Left colon (tissue), 2 donors: Measurements from ENCODE around the gene AHCYL2. TPM values are rescaled to one million over a fixed set of nuclear protein-coding genes. Genes with fewer than 3 reads are reported as not detected.
A peak's percentile ranks its signal among the peaks of the same experiment; 100 is the strongest.
"Not testable (repeated sequence)": the region's sequence is repeated elsewhere in the genome, so short reads cannot be mapped to it uniquely, and the experiment has no call there.

Experiments
- ATAC-seq: fragments of 200-7000 bp; cut with Tn5 transposase; one replicate; pipeline ENCODE4 v1.9.1; 2020; ENCODE audit warnings: mild to moderate bottlenecking, moderate library complexity
- DNase-seq, 2 donors: peaks; one replicate each; pipeline ENCODE4 v3.0.0-alpha.2; 2020
- intact Hi-C, 2 donors: fragments of 100-400 bp; cut with DNase I in 1 of 2; cut with micrococcal nuclease in 1 of 2; formaldehyde crosslinking; loops; one replicate each; pipeline versions ENCODE4 v1.11.2 to v1.14.0; 2022; cut with DNase I, micrococcal nuclease
- total RNA-seq, 2 donors: library from RNA; stranded (reverse); fragmentation: NEBNext Ultra II Directional; extraction: Animal tissue kit (Norgen Biotek cat#: 25700); gene quantifications; one replicate each; pipeline ENCODE4 v1.2.1, GENCODE V29; 2021
- donor health status: DM: no; HTN: no; CAD: no.
- donor health status: DM: yes; HTN: yes; CAD: no.

Gene AHCYL2
- total RNA-seq, 2 donors from 2014 or later = 482 to 555 TPM

- no peak for ATAC-seq
Observed at GRCh38 chr7:129452589-129453231, 227.9 kb downstream of the AHCYL2 start.

GRCh38 chr7:129453510-129454248 lies 228.8 kb downstream of the AHCYL2 start:
- intact Hi-C loops = no loop called here
- ATAC-seq (no peak), DNase-seq (no peak)

More at GRCh38 chr7:129452589-129453231, 227.9 kb downstream of the AHCYL2 start:
- intact Hi-C loops = no loop called here
- no peak for DNase-seq

GRCh38 chr7:129454249-129454551 lies 229.4 kb downstream of the AHCYL2 start:
- intact Hi-C loops = no loop called here
- DNase-seq (no peak), ATAC-seq (no peak)

GRCh38 chr7:129456421-129456820 lies 231.6 kb downstream of the AHCYL2 start:
- intact Hi-C loops = no loop called here
- DNase-seq = no peak
- no peak for ATAC-seq

GRCh38 chr7:129457101-129457500 lies 232.3 kb downstream of the AHCYL2 start:
- intact Hi-C loops = no loop called here
- no peak for DNase-seq
- ATAC-seq = peak; percentile 73

- ATAC-seq = no peak
- no peak for DNase-seq
- intact Hi-C loops = no loop called here
Observed at GRCh38 chr7:129458171-129458570, 233.3 kb downstream of the AHCYL2 start.

GRCh38 chr7:129461809-129462208 lies 237.0 kb downstream of the AHCYL2 start:
- intact Hi-C loops = no loop called here
- no peak for DNase-seq
- no peak for ATAC-seq

- no peak for ATAC-seq
Observed at GRCh38 chr7:129462420-129462819, 237.6 kb downstream of the AHCYL2 start.

GRCh38 chr7:129464194-129464593 lies 239.4 kb downstream of the AHCYL2 start:
- no peak for DNase-seq
- intact Hi-C loops = no loop called here
- no peak for ATAC-seq

More at GRCh38 chr7:129462420-129462819, 237.6 kb downstream of the AHCYL2 start:
- DNase-seq = no peak
- intact Hi-C loops = no loop called here

- intact Hi-C loops = no loop called here
- no peak for ATAC-seq
- no peak for DNase-seq
Observed at GRCh38 chr7:129465080-129465479, 240.2 kb downstream of the AHCYL2 start.

- ATAC-seq (no peak), DNase-seq (no peak)
- intact Hi-C loops = no loop called here
Observed at GRCh38 chr7:129466796-129467195, 242.0 kb downstream of the AHCYL2 start.

GRCh38 chr7:129468087-129468486 lies 243.3 kb downstream of the AHCYL2 start:
- DNase-seq = no peak
- no peak for ATAC-seq
- intact Hi-C loops = no loop called here

GRCh38 chr7:129468547-129468946 lies 243.7 kb downstream of the AHCYL2 start:
- ATAC-seq (no peak), DNase-seq (no peak)
- intact Hi-C loops = no loop called here

- DNase-seq = no peak
- no peak for ATAC-seq
- intact Hi-C loops = loop anchor here in 1 of 2 donors (5.0 kb wide), 1 partner anchor 103 kb away; no protein-coding TSS in a partner anchor
Observed at GRCh38 chr7:129469930-129470329, 245.1 kb downstream of the AHCYL2 start.

- ATAC-seq (no peak), DNase-seq (no peak)
- intact Hi-C loops = loop anchor here in 1 of 2 donors (5.0 kb wide), 1 partner anchor 103 kb away; no protein-coding TSS in a partner anchor
Observed at GRCh38 chr7:129470411-129470810, 245.6 kb downstream of the AHCYL2 start.

GRCh38 chr7:129471402-129471827 lies 246.6 kb downstream of the AHCYL2 start:
- ATAC-seq (no peak), DNase-seq (no peak)
- intact Hi-C loops = loop anchor here in 1 of 2 donors (5.0 kb wide), 1 partner anchor 104 kb away; no protein-coding TSS in a partner anchor

GRCh38 chr7:129475931-129476330 lies 251.1 kb downstream of the AHCYL2 start:
- DNase-seq, intact Hi-C loops, ATAC-seq: not testable (repeated sequence)

- ATAC-seq, DNase-seq, intact Hi-C loops: not testable (repeated sequence)
Observed at GRCh38 chr7:129476398-129476797, 251.6 kb downstream of the AHCYL2 start.
